IPS DF 6.9 (cell line): ENCODE data around the gene CDKN2AIPNL.
"Not testable (repeated sequence)": the region's sequence is repeated elsewhere in the genome, so short reads cannot be mapped to it uniquely, and the experiment has no call there.

Experiments used
- DNase-seq: peaks from one replicate; pipeline ENCODE4 v3.0.0-alpha.2; 2013; ENCODE audit warnings: low read depth, low spot score
- H3K27ac ChIP-seq: one replicate; pipeline ENCODE4 v1.5.1; 2013; ENCODE audit warnings: low read length, control low read depth
- H3K27me3 ChIP-seq: 2 replicates; pipeline ENCODE4 v1.6.1; 2013; ENCODE audit warnings: mild to moderate bottlenecking, low read length; ENCODE audit not compliant: control insufficient read depth, insufficient read depth
- H3K36me3 ChIP-seq: 2 replicates; pipeline ENCODE4 v1.6.1; 2013; ENCODE audit warnings: low read length; ENCODE audit not compliant: control insufficient read depth, insufficient read depth
- H3K4me1 ChIP-seq: 2 replicates; pipeline ENCODE4 v1.6.1; 2013; ENCODE audit warnings: low read length; ENCODE audit not compliant: control insufficient read depth, insufficient read depth
- H3K4me3 ChIP-seq: 2 replicates; pipeline ENCODE4 v1.5.1; 2013; ENCODE audit warnings: mild to moderate bottlenecking, low read length
- H3K9me3 ChIP-seq: 2 replicates; pipeline ENCODE4 v1.6.1; 2013; ENCODE audit warnings: low read length, inconsistent platforms; ENCODE audit not compliant: control insufficient read depth, insufficient read depth
- WGBS: extraction: QIAGEN DNeasy Blood & Tissue Kit; methylation state at CpG from one replicate; pipeline ENCODE4 v1.1.7; 2013; ENCODE audit warnings: mixed read lengths, missing lambda C conversion rate; ENCODE audit not compliant: insufficient read length, insufficient coverage; 5-methylcytosine and 5-hydroxymethylcytosine counted together

Gene CDKN2AIPNL

DNA sequence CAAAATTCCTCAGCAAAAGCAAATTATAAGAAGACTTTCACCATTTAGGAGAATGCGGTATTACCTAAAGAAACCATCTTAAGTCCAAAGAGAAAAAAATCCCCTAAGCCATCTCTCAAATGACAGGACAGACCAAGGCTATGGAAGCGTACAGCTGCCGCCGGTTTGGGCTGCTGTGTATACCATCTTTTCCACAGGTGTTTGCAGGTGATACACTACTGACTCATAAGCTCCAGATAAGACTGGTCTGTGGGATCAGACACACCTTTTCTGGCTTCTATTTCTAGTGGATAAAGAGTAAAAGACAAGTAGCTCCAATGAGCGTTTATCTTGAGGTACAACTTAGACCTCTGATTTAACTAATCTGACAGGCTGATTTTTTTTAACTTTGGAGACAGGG is 7.7 kb downstream of the CDKN2AIPNL start:
- no peak overlapping the region for H3K27ac ChIP-seq
- no peaks in the 10 kb centered on the region for H3K27me3 ChIP-seq
- peaks cover 2% of the 10 kb centered on the region; the same call in 1 of the 2 replicates for H3K36me3 ChIP-seq
- no peak for DNase-seq
- H3K4me3 ChIP-seq = no peak overlapping the region
- no peaks in the 10 kb centered on the region; the same call in 1 of the 2 replicates for H3K4me1 ChIP-seq
- WGBS = no CpG with 5 or more reads among the region's 5 CpGs
- H3K9me3 ChIP-seq = no peaks in the 10 kb centered on the region

DNA sequence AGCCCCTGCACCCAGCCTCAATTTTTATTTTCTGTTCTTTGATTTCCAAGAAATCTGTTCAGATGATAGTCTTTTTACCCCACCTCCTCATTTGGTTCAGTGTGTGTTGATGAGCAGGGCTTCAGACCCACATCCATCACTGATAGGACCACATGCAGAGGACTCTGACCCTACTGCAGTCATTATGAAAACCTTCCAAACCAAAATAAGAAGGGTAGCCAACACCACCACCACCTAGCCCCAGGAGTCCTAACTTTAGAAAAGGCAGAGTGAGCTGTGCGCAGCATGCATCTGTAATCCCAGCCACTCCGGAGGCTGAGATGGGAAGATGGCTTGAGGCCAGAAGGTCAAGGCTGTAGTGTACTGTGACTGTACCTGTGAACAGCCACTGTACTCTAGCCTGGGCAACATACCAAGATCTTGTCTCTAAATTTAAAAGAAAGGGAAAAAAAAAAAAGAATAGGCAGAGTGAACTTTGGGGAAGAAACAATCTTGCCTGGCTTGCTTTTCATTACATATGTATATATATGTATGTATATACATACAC is 13.0 kb downstream of the CDKN2AIPNL start:
- no CpG with 5 or more reads among the region's 2 CpGs for WGBS
- no peak for DNase-seq
- H3K4me3 ChIP-seq = no peak overlapping the region
- H3K27ac ChIP-seq = no peak overlapping the region
- no peaks in the 10 kb centered on the region; the same call in 1 of the 2 replicates for H3K36me3 ChIP-seq
- H3K4me1 ChIP-seq = no peaks in the 10 kb centered on the region
- H3K27me3 ChIP-seq = no peaks in the 10 kb centered on the region
- no peaks in the 10 kb centered on the region for H3K9me3 ChIP-seq

DNA sequence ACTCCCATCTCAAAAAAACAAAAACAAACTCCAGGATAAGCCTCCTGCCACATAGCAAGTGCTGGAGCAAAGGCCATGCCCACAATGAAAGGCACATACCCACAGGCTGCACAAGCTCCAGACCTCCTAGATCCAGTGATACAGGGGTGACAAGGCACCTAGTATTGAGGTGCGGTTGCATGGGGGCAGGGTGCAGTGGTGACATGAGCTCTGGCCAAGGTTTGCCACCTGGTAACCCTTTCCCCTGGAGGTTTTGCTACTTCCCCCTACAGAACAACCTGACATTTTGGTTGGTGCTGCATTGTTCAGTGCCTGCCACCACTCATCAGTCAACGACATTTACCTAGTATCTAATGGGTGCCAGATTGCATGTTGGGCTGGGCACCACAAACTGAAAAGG is 14.5 kb downstream of the CDKN2AIPNL start:
- Histone ChIP-seq H3K9me3 (no peaks in the 10 kb centered on the region), H3K36me3 (no peaks in the 10 kb centered on the region), H3K27me3 (no peaks in the 10 kb centered on the region), H3K4me3 (no peak overlapping the region), H3K27ac (no peak overlapping the region), H3K4me1 (no peaks in the 10 kb centered on the region)
- WGBS = no CpG with 5 or more reads among the region's 2 CpGs
- no peak for DNase-seq

DNA sequence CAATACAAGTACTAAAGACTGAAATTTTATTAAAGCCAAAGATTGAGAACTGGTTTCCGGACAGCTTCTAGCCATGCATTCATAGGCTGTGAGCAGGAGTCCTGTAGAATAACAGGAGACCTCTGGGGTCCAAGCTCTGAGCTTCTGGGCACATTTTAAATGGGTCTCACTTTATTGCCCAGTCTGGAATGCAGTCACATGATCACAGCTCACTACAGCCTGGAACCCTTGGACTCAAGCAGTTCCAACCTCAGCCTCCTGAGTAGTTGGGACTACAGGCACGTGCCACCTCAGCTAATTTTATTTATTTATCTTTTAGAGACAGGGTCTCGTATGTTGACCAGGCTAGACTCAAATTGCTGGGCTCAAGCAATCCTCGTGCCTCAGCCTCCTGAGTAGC is 15.4 kb downstream of the CDKN2AIPNL start:
- WGBS = no CpG with 5 or more reads among the region's 4 CpGs
- no peaks in the 10 kb centered on the region for H3K9me3 ChIP-seq
- no peaks in the 10 kb centered on the region for H3K4me1 ChIP-seq
- DNase-seq = no peak
- H3K27ac ChIP-seq = no peak overlapping the region
- no peaks in the 10 kb centered on the region for H3K36me3 ChIP-seq
- H3K27me3 ChIP-seq = no peaks in the 10 kb centered on the region
- no peak overlapping the region for H3K4me3 ChIP-seq

DNA sequence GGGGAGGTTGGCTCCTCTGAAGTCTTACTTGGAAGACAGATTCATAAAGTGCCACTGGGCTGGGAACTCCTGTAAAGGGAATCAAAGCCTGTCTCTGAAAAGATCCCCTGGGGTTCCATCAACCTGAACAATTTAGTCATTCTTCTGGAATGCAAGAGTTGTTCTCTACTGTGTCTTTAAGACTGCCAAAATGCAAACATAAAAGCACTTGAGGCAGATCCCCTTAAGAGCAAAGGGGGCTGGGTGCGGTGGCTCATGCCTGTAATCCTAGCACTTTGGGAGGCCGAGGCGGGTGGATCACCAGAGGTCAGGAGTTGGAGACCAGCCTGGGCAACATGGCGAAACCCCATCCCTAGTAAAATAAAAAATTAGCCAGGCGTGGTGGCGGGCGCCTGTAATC is 16.7 kb downstream of the CDKN2AIPNL start:
- Histone ChIP-seq H3K27ac (no peak overlapping the region), H3K4me3 (no peak overlapping the region)

DNA sequence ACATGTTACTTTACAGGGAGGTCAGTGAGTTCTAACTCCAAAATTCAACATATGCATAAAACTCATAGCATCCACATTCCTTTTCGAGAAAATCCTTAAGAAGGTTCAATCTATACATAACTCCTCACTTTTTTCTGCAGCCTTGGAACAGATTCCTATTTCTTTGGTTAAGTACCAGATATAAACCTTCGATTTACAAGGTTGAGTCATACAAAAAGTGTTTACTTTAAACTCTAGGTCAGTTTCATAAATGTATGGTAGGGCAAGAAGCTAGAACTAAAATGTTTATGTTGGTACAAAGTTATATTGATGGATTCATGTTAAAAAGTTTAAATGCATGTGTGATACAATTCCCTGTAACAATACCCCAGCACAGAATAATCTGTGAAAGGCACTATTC is 19.4 kb downstream of the CDKN2AIPNL start:
- no peak overlapping the region for H3K27ac ChIP-seq
- no peaks in the 10 kb centered on the region for H3K27me3 ChIP-seq
- no peaks in the 10 kb centered on the region for H3K9me3 ChIP-seq
- no peaks in the 10 kb centered on the region for H3K4me1 ChIP-seq
- no peak overlapping the region for H3K4me3 ChIP-seq
- no peak for DNase-seq
- no CpG with 5 or more reads among the region's 2 CpGs for WGBS
- H3K36me3 ChIP-seq = peaks cover 8% of the 10 kb centered on the region; the same call in 1 of the 2 replicates

More for the DNA sequence above, 16.7 kb downstream of the CDKN2AIPNL start:
- no peaks in the 10 kb centered on the region for H3K27me3 ChIP-seq
- no peak for DNase-seq
- no CpG with 5 or more reads among the region's 7 CpGs for WGBS
- no peaks in the 10 kb centered on the region for H3K9me3 ChIP-seq
- no peaks in the 10 kb centered on the region for H3K4me1 ChIP-seq
- H3K36me3 ChIP-seq = peaks cover 2% of the 10 kb centered on the region; the same call in 1 of the 2 replicates

DNA sequence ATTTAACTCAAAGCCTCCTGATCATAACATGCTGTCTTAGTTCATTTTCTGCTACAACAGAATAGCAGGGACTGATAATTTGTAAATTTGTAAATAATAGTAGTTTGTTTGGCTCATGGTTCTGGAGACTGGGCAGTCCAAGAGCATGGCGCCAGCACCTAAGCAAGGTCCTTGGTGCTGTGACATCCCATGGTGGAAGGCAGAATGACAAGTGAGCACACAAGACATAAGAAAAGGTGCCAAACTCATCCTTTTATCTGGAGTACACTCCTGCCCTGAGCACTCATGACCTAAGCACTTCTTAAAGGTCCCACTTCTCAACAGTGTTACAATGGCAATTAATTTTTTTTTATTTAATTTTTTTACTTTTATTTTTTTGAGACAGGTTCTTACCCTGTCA is 24.2 kb downstream of the CDKN2AIPNL start:
- no peak overlapping the region for H3K27ac ChIP-seq
- H3K36me3 ChIP-seq = peaks cover 11% of the 10 kb centered on the region; the same call in 1 of the 2 replicates
- no peak overlapping the region for H3K4me3 ChIP-seq
- H3K9me3 ChIP-seq = no peaks in the 10 kb centered on the region
- DNase-seq = no peak
- H3K27me3 ChIP-seq = no peaks in the 10 kb centered on the region
- no CpG with 5 or more reads among the region's 1 CpG for WGBS
- no peaks in the 10 kb centered on the region for H3K4me1 ChIP-seq

DNA sequence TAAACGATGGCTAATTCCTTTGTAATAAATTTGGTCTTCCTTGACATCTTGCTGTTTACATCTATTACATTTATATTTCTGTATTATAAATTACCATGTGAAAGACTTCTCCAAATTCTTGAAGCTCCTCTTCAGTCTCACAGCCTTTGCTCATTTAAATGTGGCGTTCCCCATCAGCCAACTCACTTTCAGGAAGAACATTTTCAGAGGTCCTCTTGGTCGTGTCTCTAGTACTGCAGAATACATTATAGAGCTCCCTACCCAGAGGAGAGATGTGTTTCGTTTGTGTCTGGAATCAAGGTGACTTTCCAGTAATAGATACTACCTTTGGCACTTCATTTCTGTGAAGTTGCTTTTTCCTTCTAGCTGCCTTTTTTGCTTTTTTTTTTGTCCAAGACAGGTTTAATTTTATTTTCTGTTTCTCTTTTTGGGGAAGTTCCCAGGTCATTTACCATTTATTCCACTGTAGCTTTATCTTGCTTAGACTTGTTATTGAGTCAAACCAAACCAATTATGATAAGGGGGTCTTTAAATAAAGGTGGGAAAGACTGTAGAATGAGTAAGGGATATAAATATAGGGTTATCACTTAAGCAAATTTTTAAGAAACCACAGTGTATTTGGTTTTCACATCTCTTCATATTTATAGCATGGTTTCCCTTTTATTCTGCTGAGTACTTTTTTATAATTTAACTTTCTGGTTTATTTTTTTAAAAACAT is 27.5 kb downstream of the CDKN2AIPNL start:
- no peaks in the 10 kb centered on the region for H3K27me3 ChIP-seq
- WGBS = no CpG with 5 or more reads among the region's 4 CpGs
- no peaks in the 10 kb centered on the region for H3K4me1 ChIP-seq
- H3K4me3 ChIP-seq = no peak overlapping the region
- no peak for DNase-seq
- no peaks in the 10 kb centered on the region for H3K9me3 ChIP-seq
- peaks cover 14% of the 10 kb centered on the region; the same call in 1 of the 2 replicates for H3K36me3 ChIP-seq
- no peak overlapping the region for H3K27ac ChIP-seq

DNA sequence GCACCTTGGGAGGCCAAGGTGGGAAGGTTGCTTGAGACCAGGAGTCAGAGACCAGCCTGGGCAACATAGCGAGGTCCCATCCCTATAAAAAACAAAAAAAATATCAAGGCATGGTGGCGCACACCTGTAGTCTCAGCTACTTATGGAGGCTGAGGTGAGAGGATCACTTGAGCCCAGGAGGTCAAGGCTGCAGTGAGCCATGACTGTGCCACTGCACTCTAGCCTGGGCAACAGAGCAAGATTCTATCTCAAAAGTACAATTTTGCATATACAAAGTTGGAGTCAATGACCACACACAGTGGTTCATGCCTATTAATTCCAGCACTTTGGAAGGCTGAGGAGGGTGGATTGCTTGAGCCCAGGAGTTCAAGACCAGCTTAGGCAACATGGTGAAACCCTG is 29.5 kb downstream of the CDKN2AIPNL start:
- not testable (repeated sequence) for H3K36me3 ChIP-seq, H3K9me3 ChIP-seq, H3K4me1 ChIP-seq, H3K27ac ChIP-seq, DNase-seq, H3K27me3 ChIP-seq, H3K4me3 ChIP-seq
- WGBS = no CpG with 5 or more reads among the region's 2 CpGs

DNA sequence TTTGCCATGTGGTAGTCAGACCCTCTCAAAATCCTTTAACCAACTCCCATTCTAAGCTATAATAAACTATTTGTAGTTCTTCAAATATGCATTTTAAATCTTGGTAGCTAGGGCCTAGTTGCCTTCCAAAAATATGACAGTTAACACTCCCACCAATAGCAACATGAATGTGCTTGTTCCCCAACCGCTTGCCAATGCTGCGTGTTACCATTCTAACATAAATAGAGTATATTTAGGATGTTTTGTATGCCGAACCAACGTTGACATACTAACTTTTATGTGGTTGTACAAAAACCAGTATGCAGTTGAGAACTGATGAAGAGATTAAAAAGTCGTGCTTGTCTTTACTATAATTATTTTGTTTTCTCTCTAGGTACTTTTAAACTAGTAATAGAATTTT is 31.3 kb downstream of the CDKN2AIPNL start:
- no CpG with 5 or more reads among the region's 5 CpGs for WGBS
- no peak for DNase-seq
- Histone ChIP-seq H3K4me3 (no peak overlapping the region), H3K4me1 (no peaks in the 10 kb centered on the region), H3K27ac (no peak overlapping the region), H3K36me3 (peaks cover 8% of the 10 kb centered on the region; the same call in 1 of the 2 replicates), H3K27me3 (no peaks in the 10 kb centered on the region), H3K9me3 (no peaks in the 10 kb centered on the region)

DNA sequence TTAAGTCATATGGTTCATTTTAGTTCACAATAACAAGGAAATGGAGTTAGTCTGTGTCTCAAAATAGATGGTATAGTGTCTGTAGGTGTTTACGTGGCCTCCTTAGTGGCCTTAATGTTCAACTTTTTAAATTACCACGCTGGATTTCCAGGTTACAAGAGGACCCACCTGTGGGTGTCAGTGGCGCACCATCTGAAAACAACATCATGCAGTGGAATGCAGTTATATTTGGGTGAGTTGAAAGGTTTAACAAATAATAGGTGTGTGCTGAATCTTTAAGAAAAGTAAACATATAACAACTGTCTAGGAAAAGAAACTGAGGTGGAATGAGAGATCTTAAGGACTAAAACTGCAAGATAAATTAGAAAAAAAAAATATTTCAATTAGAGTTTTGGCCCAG is 37.4 kb downstream of the CDKN2AIPNL start:
- no CpG with 5 or more reads among the region's 3 CpGs for WGBS
- DNase-seq = no peak
- no peaks in the 10 kb centered on the region; the same call in 1 of the 2 replicates for H3K4me1 ChIP-seq

More for the DNA sequence above, 37.4 kb downstream of the CDKN2AIPNL start:
- Histone ChIP-seq H3K4me3 (no peak overlapping the region), H3K9me3 (no peaks in the 10 kb centered on the region), H3K27me3 (no peaks in the 10 kb centered on the region), H3K27ac (no peak overlapping the region), H3K36me3 (no peaks in the 10 kb centered on the region)
